Cardiac muscle cell (in vitro differentiated cells and primary cell): ENCODE data around the gene SLC12A7. TPM values are rescaled to one million over a fixed set of nuclear protein-coding genes. Genes with fewer than 3 reads are reported as not detected.

ENCODE experiments used
- DNase-seq, 2 donors: peaks; one replicate each; pipeline versions ENCODE4 v3.0.0 to v3.0.0-alpha.2; 2010 to 2017; ENCODE audit warnings: low read depth in 1 of 2, low spot score in 1 of 2
- H3K27ac ChIP-seq: fragments of 200-600 bp; sonication (generic); 2 replicates; pipeline ENCODE4 v1.5.1; 2016
- H3K27me3 ChIP-seq: fragments of 200-600 bp; sonication (generic); 2 replicates; pipeline ENCODE4 v1.6.0; 2016; ENCODE audit warnings: control low read depth
- H3K36me3 ChIP-seq: fragments of 200-600 bp; sonication (generic); 2 replicates; pipeline ENCODE4 v1.5.1; 2016; ENCODE audit warnings: control low read depth
- H3K4me1 ChIP-seq: fragments of 200-600 bp; sonication (generic); 2 replicates; pipeline ENCODE4 v1.8.1; 2017; ENCODE audit warnings: low read depth, mild to moderate bottlenecking, mixed run types
- H3K4me3 ChIP-seq: fragments of 200-600 bp; sonication (generic); 2 replicates; pipeline ENCODE4 v1.5.1; 2016; ENCODE audit warnings: mild to moderate bottlenecking
- H3K9me3 ChIP-seq: fragments of 200-600 bp; sonication (generic); 2 replicates; pipeline ENCODE4 v1.5.1; 2017; ENCODE audit warnings: low read depth, mild to moderate bottlenecking, control low read depth
- CTCF ChIP-seq: IDR thresholded peaks from 2 replicates; pipeline ENCODE4 v1.5.1; 2012; ENCODE audit warnings: low read depth, mild to moderate bottlenecking, low read length
- polyA plus RNA-seq: library from polyadenylated mRNA; unstranded; fragments of >200 nt; fragmentation: Nextera tagmentation; extraction: Ambion mirVana; gene quantifications from 2 replicates; pipeline ENCODE4 v1.2.1, GENCODE V29; 2016
- total RNA-seq: library from RNA; depleted of rRNA; stranded (reverse); fragments of >200 nt; gene quantifications from 2 replicates; pipeline ENCODE4 v1.2.3, GENCODE V29; 2016

Gene SLC12A7
- total and polyA plus RNA-seq, 2 experiments from 2014 or later = 14.1 to 29.9 TPM

- Histone ChIP-seq H3K27me3 (no peaks in the 10 kb centered on the region), H3K9me3 (no peaks in the 10 kb centered on the region), H3K27ac (no peak overlapping the region), H3K4me1 (peaks cover 14% of the 10 kb centered on the region), H3K36me3 (no peaks in the 10 kb centered on the region), H3K4me3 (no peak overlapping the region)
- no peak for TF ChIP-seq CTCF
- DNase-seq = no peak
Measured at GRCh38 chr5:1116977-1117376, 5.1 kb upstream of the SLC12A7 start.

GRCh38 chr5:1116109-1116740, 4.4 kb upstream of the SLC12A7 start:
- Histone ChIP-seq H3K4me1 (peaks cover 14% of the 10 kb centered on the region), H3K27me3 (no peaks in the 10 kb centered on the region), H3K9me3 (no peaks in the 10 kb centered on the region), H3K4me3 (no peak overlapping the region), H3K27ac (no peak overlapping the region), H3K36me3 (no peaks in the 10 kb centered on the region)
- no peak for TF ChIP-seq CTCF
- no peak for DNase-seq

GRCh38 chr5:1115123-1115815, 3.4 kb upstream of the SLC12A7 start:
- no peak overlapping the region for H3K4me3 ChIP-seq

GRCh38 chr5:1113805-1114586, 2.1 kb upstream of the SLC12A7 start:
- Histone ChIP-seq H3K4me1 (peaks cover 19% of the 10 kb centered on the region), H3K36me3 (no peaks in the 10 kb centered on the region), H3K9me3 (no peaks in the 10 kb centered on the region), H3K27ac (no peak overlapping the region), H3K4me3 (no peak overlapping the region), H3K27me3 (no peaks in the 10 kb centered on the region)
- DNase-seq = no peak
- no peak for TF ChIP-seq CTCF

More at GRCh38 chr5:1115123-1115815, 3.4 kb upstream of the SLC12A7 start:
- Histone ChIP-seq H3K27me3 (no peaks in the 10 kb centered on the region), H3K9me3 (no peaks in the 10 kb centered on the region), H3K27ac (no peak overlapping the region), H3K36me3 (no peaks in the 10 kb centered on the region), H3K4me1 (peaks cover 19% of the 10 kb centered on the region)
- no peak for TF ChIP-seq CTCF
- no peak for DNase-seq

GRCh38 chr5:1113332-1113690, 1.4 kb upstream of the SLC12A7 start:
- peaks cover 13% of the 10 kb centered on the region for H3K4me1 ChIP-seq
- H3K36me3 ChIP-seq = no peaks in the 10 kb centered on the region
- no peak for TF ChIP-seq CTCF
- no peak overlapping the region for H3K27ac ChIP-seq
- no peaks in the 10 kb centered on the region for H3K27me3 ChIP-seq
- H3K4me3 ChIP-seq = no peak overlapping the region
- no peaks in the 10 kb centered on the region for H3K9me3 ChIP-seq
- DNase-seq = no peak
